Measurements from ENCODE around the gene MAST1.
"Not testable (repeated sequence)": the region's sequence is repeated elsewhere in the genome, so short reads cannot be mapped to it uniquely, and the experiment has no call there.

Gene MAST1

DNA sequence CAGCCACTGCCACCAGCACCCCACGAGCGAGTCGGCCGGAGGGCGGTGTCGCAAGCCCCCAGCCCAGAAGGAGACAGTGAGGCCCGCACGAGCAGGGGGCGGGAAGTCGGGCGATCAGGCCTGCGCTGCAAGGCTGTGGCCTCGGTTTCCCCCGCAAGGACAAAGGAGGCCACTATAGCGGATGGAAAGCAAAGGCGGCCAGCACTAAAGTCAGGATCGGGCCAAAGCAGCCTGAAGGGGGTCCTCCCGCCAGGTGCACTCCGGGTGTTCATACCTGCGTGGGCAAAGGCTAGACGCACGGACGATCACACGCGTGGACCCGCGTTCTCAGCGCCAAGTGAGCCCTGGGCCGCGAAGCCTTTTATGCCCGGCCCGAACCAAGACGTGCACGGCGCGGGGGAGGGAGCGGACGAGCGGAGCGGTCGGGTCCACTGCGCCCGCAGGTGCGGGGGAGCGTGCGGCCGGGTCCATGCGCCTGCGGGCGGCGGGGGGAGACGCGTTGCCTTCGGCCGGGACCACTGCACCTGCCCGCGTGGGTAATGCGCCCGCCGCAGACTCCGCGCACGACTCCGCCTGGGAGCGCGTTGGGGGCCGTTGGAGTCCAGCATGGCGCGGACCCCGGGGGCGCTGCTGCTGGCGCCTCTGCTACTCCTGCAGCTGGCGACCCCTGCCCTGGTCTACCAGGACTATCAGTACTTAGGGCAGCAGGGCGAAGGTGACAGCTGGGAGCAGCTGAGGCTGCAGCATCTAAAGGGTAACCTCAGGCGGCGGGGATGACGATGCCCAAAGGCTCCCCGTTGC lies 36.6 kb upstream of the MAST1 start, which contains the start of the genes PRDX2 and THSD8:
Gene PRDX2 (minus strand): TSS at position 335 of the 801 bp plus-strand sequence. CDS start 539 bp downstream, outside the sequence.
Gene THSD8 (plus strand): TSS at position 604 of the 801 bp plus-strand sequence. CDS start 3 bp downstream, at position 607.
- DNase-seq, result peak; percentile 93

DNA sequence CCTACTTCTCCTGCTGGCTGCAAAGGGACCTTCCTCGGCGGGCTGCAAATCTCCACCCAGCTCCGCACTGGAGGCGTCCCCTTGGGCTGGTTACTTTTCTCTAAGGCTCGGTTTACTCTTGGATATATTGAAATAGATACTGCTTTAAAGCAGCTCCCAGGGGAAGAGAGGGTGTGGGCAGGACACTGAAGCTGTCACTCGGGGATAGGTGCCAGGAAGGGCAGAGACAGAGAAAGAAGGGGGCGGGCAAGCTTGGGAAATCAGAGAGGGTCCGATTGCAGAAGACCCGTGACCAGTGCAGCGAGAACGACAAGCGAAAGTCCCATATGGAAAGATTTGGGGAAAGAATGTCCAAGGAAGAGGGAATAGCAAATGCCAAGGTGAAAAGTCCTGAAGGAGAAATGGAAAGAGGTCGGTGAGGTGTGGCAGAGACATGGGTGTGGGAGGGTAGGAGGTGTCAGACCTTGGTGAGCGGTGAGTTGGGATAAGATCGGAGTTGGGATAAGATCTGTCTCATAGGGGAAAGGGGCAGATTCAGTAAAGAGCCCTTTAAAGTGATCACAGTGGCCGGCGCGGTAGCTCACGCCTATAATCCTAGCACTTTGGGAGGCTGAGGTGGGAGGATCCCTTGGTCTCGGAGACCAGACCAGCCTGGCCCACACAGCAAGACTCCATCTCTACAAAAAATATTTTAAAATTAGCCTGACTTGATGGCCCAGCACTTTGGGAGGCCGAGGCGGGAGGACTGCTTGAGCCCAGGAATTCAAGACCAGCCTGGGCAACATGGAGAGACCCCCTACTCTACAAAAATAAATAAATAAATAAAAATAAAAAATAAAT lies 35.8 kb upstream of the MAST1 start:
- DNase-seq, result no peak

DNA sequence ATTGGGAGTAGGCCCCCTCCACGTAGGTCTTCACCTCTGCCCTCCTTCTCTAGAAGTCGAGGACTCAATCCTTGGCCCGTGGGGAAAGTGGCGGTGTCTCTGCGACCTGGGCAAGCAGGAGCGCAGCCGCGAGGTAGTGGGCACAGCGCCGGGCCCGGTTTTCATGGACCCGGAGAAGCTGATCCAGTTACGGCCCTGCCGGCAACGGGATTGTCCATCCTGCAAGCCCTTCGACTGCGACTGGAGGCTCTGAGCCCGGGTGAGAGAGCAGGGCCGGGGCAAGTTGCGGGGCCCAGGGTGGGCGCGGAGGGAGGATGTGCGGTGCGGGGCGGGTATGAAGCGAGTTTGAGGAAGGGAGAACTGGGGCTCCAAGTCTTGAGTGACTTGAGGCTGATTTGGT lies 34.3 kb upstream of the MAST1 start:
- no peak for DNase-seq

DNA sequence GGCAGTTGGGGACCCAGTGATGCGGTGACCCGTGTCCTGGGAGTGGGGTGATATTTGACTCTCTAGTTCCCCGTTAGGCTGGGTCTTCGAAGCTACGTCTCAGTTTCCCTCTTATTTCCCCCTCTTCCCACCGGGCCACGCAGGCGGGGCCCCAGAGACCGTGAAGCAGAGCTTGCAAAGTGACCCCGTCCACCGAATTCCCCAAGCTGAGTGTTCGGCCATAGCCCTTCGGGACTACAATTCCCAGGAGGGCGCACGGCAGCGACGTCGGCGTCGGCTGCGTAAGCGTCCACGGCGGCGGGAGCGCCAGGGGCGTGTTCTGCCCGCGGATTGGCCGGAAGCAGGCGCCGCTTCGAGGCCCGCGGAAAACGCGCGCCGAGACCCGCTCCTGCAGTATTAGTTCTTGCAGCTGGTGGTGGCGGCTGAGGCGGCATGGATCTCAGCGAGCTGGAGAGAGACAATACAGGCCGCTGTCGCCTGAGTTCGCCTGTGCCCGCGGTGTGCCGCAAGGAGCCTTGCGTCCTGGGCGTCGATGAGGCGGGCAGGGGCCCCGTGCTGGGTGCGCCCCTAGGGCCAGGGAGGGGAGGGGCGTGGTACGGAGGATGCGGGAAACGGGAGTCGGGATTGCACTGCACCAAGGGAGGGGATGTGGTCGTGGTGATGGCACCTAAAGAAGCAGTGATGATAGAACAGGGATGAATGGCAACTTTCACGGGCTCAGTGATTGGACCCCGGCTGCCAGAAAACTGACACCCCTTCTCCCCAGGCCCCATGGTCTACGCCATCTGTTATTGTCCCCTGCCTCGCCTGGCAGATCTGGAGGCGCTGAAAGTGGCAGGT lies 31.9 kb upstream of the MAST1 start, which contains the start of gene RNASEH2A:
Gene RNASEH2A (plus strand): TSS at position 343 of the 840 bp plus-strand sequence. CDS start 90 bp downstream, at position 433.
- peak; percentile 96 for DNase-seq

DNA sequence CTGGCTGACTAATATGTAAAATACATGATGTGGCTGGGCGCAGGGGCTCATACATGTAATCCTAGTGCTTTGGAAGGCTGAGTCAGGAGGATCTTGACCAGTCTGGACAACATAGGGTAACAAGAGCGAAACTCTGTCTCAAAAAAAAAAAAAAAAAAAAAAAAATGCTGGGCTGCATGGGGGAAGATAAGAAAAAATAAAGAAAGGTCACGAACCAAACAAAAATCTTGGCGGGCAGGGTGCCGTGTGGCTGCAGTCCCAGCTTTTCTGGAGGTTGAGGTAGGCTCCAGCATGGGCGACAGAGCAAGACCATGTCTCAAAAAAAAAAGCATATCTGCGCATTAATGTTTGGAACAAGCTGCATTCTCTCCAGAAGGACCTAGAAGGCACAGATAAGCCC lies 23.2 kb upstream of the MAST1 start:
- no peak for DNase-seq

DNA sequence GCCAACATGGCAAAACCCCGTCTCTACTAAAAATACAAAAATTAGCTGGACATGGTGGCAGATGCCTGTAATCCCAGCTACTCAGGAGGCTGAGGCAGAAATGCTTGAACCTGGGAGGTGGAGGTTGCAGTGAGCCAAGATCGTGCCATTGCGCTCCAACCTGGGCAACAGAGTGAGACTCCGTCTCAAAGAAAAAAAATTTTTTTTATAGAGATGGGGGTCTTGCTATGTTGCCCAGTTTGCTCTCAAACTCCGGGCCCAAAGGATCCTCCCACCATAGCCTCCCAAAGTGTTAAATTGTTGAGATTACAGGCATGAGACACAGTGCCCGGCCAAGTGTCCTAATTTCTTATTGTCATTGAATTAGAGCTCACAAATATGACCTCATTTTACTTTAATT lies 21.1 kb upstream of the MAST1 start:
- DNase-seq, result not testable (repeated sequence)

DNA sequence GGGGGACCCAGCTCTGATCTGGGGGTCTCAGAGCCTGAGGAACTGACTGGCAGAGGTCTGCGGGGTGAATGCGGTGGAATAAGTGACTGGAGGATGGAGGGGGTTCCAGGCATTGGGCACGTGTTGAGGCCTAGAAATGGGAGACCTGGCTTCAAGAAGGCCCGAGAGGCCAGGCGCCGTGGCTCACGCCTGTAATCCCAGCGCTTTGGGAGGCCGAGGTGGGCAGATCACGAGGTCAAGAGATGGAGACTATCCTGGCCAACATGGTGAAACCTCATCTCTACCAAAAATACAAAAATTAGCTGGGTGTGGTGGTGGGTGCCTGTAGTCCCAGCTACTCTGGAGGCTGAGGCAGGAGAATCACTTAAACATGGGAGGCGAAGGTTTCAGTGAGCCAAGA lies 20.5 kb upstream of the MAST1 start:
- not testable (repeated sequence) for DNase-seq

DNA sequence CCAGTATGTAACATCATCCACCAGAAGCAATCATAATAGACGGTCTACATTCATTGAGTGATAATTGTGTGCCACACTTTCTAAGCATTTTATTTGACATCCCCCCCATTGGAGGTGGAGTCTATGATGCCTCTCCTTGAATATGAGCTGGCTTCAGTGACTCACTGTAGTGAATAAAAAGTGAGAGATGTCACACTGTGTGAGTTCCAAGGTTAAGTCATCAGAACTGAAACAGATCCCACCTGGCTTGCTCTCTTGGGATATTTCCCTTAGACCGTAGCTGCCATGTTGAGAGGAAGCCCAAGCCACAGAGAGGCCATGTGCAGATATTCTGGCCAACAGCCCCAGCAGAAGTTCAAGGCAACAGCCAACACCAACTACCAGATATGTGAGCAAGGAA lies 16.6 kb upstream of the MAST1 start:
- no peak for DNase-seq

DNA sequence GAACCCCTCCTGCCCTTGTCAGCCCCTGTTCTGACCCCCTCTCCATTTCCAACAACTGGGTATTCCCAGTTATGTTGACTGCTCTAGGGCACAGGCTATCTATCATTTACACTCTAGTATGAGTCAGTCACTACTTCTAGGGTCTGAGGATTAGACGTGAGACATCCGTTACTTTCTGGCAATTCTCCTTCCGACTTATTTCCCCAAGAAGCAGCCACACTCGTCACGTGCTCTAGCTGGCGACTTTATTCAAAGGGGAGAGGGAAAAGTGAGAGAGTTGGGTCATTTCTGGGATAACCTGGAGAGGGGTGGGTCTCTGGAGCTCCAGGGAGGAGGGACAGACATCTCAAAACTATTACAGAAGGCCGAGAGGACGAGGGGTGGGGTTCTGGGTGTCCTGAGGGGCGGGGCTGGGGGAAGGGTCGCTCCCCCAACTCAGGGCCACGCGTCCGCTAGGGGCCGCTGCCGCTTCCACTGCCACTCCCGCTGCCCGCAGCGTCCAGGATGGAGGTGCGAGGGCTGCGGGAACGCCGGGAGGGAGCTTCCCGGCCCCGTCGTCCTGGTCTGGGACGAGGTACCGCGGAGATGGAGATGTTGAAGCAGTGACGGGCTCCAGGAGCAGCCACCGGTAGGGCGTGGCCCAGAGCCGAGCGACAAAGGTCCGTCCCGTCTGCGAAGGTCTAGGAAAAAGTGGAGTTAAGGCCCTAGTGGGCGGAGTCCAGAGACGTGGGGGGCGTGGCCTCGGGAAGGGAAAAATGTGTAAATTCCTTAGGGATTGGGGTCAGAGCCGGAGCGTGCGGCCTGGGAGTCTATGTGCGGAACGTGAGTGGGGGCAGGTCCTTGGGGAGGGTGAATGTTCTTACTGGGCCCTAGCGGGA lies 12.8 kb upstream of the MAST1 start:
- DNase-seq, result peak; percentile 65

DNA sequence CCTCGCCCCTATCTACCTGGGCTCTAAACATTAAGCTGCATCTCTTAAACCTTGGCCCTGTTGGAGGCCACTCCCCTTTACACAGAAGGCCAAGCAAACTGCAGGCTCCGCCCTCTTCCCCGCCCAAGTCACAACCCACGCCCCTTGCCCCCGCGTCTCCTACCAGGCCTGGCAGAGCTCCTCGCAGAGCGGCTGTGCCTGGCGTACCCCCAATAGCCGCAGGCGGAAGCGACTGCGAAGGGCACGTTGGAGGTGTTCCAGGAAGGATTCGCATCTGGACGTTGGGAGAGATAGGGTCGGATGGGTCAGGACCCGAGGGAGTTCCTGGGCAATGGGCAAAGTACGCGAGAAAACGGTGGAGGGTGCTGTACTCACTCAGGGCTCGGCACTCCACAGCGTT lies 9.8 kb upstream of the MAST1 start:
- peak; percentile 90 for DNase-seq

DNA sequence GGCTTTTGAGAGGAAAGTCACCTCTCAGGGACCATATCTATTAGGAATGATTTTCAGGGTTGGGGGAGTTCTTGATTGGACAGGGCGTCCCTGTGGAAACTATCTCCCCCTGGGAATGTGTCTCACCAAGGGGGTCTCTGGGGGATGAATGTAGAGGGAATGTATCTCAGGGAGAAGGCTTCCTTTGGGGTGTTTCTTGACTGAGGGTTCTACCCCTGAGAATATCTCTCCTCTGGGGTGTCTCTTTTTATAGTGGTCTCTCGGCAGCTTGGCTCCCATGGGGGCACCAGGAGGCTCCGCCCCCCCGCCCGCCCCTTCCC lies 4.9 kb upstream of the MAST1 start:
- DNase-seq, result no peak

DNA sequence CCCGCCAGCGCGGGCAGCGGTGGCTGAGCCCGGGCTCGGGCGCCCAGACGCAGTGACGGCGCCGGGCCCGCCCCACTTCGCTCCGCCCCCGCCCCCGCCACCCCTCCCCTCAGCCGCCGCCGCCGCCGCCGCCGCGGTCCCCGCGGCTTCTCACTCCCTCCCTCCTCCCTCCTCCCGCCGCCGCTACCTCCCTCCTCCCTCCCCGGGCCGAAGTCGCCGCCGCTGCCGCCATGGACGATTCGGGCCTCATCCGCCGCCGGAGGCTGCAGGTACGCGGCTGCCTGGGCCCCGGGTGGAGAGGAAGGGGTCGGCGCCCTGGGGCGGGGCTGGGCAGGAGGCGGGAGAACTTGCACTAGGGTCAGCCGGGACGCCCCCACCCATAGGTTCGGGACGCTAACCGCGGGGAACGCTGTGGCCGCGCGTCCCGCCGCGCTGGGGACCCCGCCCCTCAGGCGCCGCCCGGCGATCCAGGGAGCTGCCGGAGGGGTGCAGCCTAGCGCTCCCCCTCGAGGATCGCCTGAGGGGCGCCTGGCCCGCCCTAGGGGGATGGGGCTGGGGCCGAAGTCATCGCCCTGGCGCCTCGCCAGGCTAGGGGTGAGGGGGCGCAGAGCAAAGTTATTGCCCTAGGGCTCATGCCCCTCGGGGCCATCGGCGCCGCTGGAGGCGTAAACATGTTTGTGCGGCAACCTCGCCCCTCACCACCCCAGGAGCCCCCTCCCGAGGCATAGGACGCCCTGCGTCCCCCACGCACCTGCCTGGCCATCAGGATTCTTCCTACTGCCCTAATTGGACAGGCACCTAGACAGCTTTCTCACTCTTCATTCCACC lies 4.4 kb upstream of the MAST1 start:
- peak; percentile 58 for DNase-seq

DNA sequence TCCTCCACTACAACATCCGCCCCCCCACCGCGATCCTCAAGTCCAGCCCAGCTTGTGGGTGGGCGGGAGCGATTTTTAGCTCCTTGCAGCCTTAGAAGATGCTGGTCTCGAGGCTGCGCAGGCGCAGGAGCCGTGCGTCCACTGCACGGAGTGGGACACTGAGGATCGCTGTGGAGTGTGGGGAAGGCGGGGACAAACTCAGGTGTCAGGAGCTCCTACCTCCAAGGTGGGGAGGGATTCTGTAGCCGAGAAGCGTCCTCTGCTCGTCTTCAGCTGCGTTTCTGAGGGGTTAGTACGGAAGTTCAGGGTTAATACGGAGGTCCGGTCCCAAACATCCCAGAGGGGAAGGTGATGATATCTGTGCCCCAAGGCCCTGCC lies 3.8 kb upstream of the MAST1 start, which contains the start of gene RTBDN:
Gene RTBDN (minus strand): TSS at position 14 of the 378 bp plus-strand sequence. CDS start 4,600 bp downstream, outside the sequence.
- no peak for DNase-seq

DNA sequence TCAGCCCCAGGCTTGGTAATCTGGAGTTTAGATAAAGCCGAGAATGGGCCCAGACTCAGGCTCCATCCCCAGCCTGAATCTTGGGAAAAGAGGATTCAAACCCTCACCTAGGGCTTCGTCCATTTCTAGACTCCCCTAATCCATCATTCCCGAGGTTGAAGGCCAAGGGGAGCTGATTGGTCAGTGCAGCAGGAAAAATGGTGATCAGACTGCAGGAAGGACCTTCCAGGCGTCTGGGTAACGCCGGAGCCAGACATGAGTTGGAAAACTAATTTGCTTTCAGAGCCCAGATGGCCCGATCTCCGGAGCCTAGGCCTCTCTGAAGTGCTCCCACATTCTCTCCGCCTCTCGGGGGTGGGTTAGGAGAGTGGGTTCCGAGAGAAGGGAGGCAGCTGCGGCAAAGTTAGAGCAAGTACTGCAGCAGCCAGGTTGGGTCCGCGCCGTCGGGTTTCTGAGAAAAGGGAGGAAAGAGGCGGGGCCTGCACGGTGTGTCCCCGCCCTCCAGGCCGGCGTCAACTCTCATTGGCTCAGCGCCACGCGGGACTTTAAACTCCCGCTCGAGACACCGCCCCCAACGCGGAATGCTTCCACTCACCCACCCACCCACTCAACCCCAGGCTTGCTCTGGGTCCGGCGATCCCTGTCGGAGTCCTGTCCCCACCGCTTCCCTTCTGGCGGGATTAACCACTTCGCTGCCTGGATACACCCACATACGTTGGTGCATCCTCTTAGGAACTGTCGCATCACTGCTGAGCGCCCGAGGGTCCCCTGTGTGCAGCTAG lies 3.1 kb upstream of the MAST1 start:
- DNase-seq, result peak; percentile 61

DNA sequence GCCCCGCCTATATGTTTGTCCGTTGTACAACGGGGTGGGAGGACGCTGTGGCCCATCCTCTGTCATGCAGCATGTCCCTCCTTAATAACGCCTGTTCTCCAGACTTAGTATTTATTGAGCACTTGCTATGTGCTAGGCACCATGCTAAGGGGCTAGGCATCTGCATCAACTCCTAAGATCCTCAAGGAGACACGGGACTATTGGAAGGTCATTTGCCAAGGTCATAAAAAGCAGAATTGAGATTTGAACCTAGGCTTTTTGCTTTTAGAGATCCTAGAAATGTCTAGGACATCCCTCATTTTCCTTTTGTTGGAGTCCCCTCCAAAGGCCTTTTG lies 1.8 kb upstream of the MAST1 start:
- no peak for DNase-seq

DNA sequence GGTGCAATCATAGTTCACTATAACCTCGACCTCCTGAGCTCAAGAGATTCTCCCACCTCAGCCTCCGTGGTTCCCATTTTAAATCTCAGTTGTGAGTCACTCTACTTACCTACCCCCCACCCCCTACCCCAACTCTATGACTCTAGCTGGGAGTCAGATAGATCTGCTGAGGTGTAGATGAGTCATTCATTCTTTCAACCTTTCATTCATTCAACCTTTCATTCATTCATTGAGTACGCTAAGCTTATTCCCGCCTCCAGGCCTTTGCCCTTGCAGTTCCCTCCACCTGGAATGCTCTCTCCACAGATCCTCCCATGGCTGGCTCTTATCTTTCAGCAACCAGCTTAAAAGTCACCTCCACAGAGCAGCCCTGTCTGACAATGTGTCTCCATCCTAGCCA lies 1.1 kb upstream of the MAST1 start:
- DNase-seq, result no peak

DNA sequence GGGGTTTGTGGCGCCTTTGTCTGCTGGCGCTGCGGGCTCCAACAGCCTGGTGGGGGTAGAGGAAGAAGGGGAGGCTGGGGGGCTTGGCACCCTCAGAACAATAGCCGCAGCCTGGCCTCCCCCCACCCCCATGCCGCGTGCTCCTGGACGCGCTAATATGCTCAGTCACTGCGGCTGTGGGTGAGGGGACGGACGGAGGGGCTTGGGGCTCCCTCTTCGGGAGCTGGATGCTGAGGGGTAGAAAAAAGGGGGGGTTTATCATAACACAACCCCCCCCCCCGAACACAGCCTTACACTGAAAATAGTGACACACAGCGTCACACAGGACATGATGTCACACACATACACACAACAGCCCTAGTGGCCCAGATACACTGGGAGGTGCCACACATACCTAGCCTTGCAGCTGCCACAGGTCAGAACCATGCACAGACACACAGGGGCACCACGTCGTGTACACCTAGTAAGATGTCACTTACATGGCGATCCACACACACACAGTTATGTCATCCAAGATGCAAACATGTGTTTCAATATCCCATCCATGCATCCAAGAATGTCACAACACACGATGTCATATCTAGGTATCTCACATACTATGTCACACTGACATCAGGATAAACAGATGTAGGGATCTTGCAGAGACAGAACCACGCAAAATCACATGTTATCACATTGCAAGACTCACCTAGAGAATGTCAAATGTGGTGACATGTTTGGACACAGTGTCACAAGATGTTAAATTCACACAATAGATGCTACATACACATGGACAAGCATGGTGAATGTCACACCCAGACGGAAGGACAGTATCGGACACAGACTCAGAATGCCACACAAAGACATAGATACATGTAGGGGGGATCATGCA lies 806 bp downstream of the MAST1 start:
- DNase-seq, result peak; percentile 45

DNA sequence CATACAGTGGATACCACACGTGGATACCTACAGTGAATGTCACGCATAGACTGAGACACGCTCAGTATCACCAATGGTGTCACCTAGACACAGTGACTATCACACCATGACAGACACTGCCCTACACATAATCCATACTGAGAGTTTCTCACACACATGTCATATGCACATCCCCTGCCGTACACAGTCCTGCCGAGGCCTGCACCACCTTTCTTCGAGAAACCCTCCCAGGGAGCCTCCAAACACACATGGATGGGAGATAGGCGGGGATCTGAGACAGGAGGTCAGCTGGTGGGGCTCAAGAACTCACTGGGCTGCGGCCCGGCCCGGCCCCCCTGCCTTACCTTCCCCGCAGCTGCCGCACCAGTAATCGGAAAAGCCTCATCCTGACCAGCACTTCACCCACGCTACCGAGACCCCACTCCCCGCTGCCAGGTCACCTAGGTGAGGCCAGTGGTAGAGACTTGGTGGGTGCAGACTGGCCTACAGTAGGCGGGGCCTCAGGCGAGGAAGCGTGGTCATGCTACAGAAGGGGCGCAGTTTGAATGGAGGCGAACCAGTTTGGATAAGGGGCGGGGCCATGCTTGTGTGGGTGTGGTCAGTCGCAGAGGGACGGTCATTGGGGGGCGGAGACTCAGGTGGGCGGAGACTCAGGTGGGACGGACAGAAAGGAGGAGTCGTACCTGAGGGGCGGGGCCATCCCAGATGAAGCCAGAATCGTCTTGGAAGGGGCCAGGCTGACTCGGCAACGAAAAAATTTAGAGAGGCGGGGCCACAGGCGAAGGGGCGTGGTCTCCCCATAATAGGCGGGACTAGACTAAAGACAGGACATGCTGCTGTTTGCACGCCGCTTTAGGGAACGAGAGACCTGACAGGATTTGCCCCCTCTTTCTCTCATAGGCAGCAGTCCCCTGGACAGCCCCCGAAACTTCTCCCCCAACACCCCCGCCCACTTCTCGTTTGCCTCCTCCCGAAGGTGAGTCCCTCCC lies 2.1 kb downstream of the MAST1 start:
- peak; percentile 93 for DNase-seq

Measured in hematopoietic multipotent progenitor cell treated with erythropoietin and hydrocortisone succinate and interleukin-3 and kit ligand, for 4 days (in vitro differentiated cells).